Lower leg skin (tissue), 4 donors: ENCODE data around the gene ANKRD61. TPM values are rescaled to one million over a fixed set of nuclear protein-coding genes. Genes with fewer than 3 reads are reported as not detected.
"Not testable (repeated sequence)": the region's sequence is repeated elsewhere in the genome, so short reads cannot be mapped to it uniquely, and the experiment has no call there.

ENCODE experiments used
- DNase-seq, 2 donors: peaks; one replicate each; pipeline ENCODE4 v3.0.0-alpha.2; 2019; ENCODE audit warnings: low spot score in 2 of 2
- H3K4me3 ChIP-seq: fragments of 200-600 bp; sonication (generic); 2 replicates; pipeline ENCODE4 v1.5.1; 2017; ENCODE audit warnings: mild to moderate bottlenecking, low read depth; ENCODE audit not compliant: poor library complexity, severe bottlenecking
- POLR2A ChIP-seq, 2 donors: fragments of 450-650 bp; IDR thresholded peaks; one replicate each; pipeline ENCODE4 v1.6.1; 2016 to 2017; ENCODE audit warnings: antibody characterized with exemption in 2 of 2, mild to moderate bottlenecking in 1 of 2, moderate library complexity in 1 of 2
- WGBS, 2 donors: methylation state at CpG; one replicate each; pipeline ENCODE4 v1.1.5; 2018; 5-methylcytosine and 5-hydroxymethylcytosine counted together
- intact Hi-C: fragments of 100-400 bp; cut with DNase I; formaldehyde crosslinking; loops from one replicate; pipeline ENCODE4 v1.15.0; 2023; ENCODE audit warnings: low total_unique reads
- total RNA-seq, 4 donors: library from RNA; depleted of rRNA; stranded (reverse); fragments of >200 nt; gene quantifications; one replicate each; pipeline ENCODE4 v1.1.0, GENCODE V29; 2016
- TF ChIP-seq, protein P1 (sequence below), 3 donors: fragments of 450-650 bp; IDR thresholded peaks; one replicate each; pipeline ENCODE4 v1.5.1; 2016; ENCODE audit warnings: antibody characterized with exemption in 3 of 3, mild to moderate bottlenecking in 3 of 3, moderate library complexity in 2 of 3

The ANKRD61 gene
- total RNA-seq, 4 donors from 2014 or later, result not detected

DNA sequence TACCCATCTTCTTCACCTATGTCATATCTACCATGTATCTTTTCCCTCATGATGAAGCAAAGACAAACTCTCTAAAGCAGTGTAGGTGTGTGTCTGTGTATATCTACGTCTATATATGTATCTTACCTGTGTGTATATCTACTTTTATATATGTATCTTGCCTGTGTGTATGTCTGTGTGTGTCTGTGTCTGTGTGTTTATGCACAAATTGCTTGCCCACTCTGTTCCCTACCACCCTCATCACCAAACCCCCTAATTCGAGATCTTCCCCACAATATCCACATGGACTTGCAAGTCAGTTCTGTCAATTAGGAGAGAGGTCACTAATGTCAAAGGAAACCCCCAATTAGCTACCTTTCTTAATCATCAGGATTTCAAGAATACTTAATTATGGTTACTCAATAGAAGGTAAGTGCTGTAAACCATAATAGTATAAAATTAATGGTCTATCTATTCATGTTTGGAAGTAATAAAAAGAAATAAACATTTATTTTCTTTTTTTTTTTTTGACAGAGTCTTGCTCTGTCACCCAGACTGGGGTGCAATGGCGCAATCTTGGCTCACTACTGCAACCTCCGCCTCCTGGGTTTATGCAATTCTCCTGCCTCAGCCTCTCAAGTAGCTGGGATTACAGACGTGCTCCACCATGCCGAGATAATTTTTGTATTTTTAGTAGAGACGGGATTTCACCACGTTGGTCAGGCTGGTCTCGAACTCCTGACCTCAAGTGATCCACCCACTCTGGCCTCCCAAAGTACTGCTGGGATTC is 43.6 kb downstream of the ANKRD61 start:
- no peak for TF ChIP-seq POLR2A (IDR thresholded peaks at IDR 0.05)
- TF ChIP-seq, protein P1, sequence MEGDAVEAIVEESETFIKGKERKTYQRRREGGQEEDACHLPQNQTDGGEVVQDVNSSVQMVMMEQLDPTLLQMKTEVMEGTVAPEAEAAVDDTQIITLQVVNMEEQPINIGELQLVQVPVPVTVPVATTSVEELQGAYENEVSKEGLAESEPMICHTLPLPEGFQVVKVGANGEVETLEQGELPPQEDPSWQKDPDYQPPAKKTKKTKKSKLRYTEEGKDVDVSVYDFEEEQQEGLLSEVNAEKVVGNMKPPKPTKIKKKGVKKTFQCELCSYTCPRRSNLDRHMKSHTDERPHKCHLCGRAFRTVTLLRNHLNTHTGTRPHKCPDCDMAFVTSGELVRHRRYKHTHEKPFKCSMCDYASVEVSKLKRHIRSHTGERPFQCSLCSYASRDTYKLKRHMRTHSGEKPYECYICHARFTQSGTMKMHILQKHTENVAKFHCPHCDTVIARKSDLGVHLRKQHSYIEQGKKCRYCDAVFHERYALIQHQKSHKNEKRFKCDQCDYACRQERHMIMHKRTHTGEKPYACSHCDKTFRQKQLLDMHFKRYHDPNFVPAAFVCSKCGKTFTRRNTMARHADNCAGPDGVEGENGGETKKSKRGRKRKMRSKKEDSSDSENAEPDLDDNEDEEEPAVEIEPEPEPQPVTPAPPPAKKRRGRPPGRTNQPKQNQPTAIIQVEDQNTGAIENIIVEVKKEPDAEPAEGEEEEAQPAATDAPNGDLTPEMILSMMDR (IDR thresholded peaks at IDR 0.05), result no peak
- WGBS, 2 donors, result 75% methylated on average over 9 of the region's 9 CpGs
- no peak for DNase-seq
- H3K4me3 ChIP-seq, result no peak overlapping the region
- intact Hi-C loops, result no loop called here

DNA sequence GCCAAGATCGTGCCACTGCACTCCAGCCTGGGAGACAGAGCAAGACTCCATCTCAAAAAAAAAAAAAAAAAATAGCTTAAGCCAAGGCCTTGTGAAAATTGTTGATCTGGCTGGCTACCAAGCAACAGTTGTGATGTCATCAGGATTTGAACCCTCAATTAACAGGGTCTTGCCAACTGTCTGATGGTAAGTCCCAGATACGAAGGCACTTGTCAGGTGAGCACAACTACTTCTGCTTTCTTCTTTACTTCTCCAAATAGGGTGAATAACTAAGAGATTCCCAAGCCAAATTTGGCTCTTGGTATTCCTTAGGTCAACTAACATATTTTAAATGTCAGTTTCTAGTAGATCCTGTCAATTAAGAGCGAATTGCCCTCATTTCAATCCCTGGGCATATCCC is 47.4 kb downstream of the ANKRD61 start:
- 73 to 74% methylated on average over 3 of the region's 3 CpGs for WGBS, 2 donors

DNA sequence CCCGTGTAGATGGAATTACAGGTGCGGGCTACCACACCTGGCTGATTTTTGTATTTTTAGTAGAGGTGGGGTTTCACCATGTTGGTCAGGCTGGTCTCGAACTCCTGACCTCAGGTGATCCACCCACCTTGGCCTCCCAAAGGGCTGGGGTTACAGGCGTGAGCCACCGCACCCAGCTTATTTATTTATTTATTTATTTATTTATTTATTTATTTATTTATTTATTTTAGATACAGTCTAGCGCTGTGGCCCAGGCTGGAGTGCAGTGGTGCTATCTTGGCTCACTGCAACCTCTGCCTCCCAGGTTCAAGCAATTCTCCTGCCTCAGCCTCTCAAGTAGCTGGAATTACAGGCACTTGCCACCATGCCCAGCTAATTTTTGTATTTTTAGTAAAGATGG is 51.9 kb downstream of the ANKRD61 start:
- DNase-seq, intact Hi-C loops, H3K4me3 ChIP-seq: not testable (repeated sequence)
- 95% methylated on average over 6 of the region's 6 CpGs for WGBS, 2 donors

More for the DNA sequence above, 47.4 kb downstream of the ANKRD61 start:
- H3K4me3 ChIP-seq, result no peak overlapping the region
- intact Hi-C loops, result no loop called here
- TF ChIP-seq, protein P1 (IDR thresholded peaks at IDR 0.05), result no peak
- no peak for TF ChIP-seq POLR2A (IDR thresholded peaks at IDR 0.05)
- DNase-seq, result no peak

Other genes with a start within 250 kb of the ANKRD61 start
- 10 to 100 TPM; 20.2 to 34.4 (median 28.6) TPM for gene RNF216, start 249.7 kb upstream of the ANKRD61 start, total RNA-seq
- gene OCM, start 150.6 kb upstream of the ANKRD61 start, total RNA-seq, result not detected
- gene CCZ1, start 132.6 kb upstream of the ANKRD61 start, total RNA-seq, result 10 to 100 TPM; 37.3 to 66.7 (median 48.4) TPM
- gene RSPH10B, start 60.7 kb upstream of the ANKRD61 start, total RNA-seq, result under 1 TPM in 1 of 4 donors, not detected in 3; 0.19 TPM
- gene PMS2, start 22.3 kb upstream of the ANKRD61 start, total RNA-seq, result 10 to 100 TPM; 14.9 to 23.2 (median 21.6) TPM
- gene AIMP2, start 22.1 kb upstream of the ANKRD61 start, total RNA-seq, result 10 to 100 TPM; 32.3 to 50.0 (median 36.4) TPM
- 100 to 1,000 TPM; 118 to 287 (median 217) TPM for gene EIF2AK1, start 27.8 kb downstream of the ANKRD61 start, total RNA-seq
- gene USP42, start 73.6 kb downstream of the ANKRD61 start, total RNA-seq, result 10 to 100 TPM in 2 of 4 donors, 1 to 10 TPM in 2; 8.6 to 15.3 (median 9.7) TPM
- gene CYTH3, start 241.2 kb downstream of the ANKRD61 start, total RNA-seq, result 100 to 1,000 TPM in 1 of 4 donors, 10 to 100 TPM in 3; 40.3 to 108 (median 44.7) TPM